SH-SY5Y (cell line): Measurements from ENCODE around the gene CARD14.

Source experiments
- GATA2 ChIP-seq: IDR thresholded peaks from 2 replicates; pipeline ENCODE4 v1.6.1; 2011; ENCODE audit warnings: mild to moderate bottlenecking, low read depth, low read length
- GATA3 ChIP-seq: IDR thresholded peaks from 2 replicates; pipeline ENCODE4 v1.6.1; 2011; ENCODE audit warnings: low read depth, mild to moderate bottlenecking, low read length, moderate library complexity

Gene CARD14

DNA sequence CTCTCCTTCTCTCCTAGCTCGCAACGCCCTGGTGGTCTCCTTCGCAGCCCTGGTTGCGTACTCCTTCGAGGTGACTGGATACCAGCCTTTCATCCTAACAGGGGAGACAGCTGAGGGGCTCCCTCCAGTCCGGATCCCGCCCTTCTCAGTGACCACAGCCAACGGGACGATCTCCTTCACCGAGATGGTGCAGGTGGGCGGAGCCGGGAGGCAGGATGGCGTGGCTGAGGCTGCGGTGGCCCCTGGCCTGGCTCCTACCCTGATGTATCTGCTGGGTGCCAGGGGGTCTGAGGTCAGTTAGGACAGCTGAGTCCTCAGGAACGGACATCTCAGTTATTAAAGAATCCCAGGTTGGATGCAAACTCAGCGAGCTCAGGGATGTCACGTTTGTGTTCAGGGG is 67.1 kb downstream of the CARD14 start:
- no peak for TF ChIP-seq GATA3
- TF ChIP-seq GATA2: no peak

DNA sequence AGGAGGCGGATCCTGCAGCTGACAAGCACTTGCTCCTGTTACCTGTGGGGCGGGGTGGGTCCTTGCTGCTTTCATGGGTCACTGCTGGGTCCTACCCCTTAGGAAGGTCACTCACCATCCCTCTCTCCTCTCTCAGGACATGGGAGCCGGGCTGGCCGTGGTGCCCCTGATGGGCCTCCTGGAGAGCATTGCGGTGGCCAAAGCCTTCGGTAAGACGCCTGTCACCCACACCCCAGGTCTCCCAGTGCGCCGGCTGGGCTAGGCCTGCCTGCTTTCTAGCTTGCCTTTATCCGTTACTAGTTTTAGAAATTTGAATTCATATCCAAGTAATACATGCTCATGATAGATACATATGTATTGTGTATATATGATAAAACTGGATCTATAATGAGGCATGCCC is 67.6 kb downstream of the CARD14 start:
- TF ChIP-seq GATA3 (no peak), GATA2 (no peak)

DNA sequence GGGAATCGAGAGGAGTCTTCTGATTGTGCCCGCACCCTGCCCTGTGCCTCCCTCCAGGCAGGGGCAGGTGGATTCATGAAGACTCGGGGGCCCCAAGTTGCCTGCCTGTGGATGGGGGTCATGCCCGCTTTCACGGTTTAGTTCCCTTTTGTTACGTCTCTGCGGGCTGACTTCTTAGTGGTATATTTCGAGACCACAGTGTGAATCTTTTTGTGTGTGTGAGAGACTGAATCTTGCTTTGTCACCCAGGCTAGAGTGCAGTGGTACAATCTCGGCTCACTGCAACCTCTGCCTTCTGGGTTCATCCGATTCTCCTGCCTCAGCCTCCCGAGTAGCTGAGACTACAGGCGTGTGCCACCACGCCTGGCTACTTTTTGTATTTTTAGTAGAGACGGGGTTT is 72.7 kb downstream of the CARD14 start:
- TF ChIP-seq GATA2 (no peak), GATA3 (no peak)

DNA sequence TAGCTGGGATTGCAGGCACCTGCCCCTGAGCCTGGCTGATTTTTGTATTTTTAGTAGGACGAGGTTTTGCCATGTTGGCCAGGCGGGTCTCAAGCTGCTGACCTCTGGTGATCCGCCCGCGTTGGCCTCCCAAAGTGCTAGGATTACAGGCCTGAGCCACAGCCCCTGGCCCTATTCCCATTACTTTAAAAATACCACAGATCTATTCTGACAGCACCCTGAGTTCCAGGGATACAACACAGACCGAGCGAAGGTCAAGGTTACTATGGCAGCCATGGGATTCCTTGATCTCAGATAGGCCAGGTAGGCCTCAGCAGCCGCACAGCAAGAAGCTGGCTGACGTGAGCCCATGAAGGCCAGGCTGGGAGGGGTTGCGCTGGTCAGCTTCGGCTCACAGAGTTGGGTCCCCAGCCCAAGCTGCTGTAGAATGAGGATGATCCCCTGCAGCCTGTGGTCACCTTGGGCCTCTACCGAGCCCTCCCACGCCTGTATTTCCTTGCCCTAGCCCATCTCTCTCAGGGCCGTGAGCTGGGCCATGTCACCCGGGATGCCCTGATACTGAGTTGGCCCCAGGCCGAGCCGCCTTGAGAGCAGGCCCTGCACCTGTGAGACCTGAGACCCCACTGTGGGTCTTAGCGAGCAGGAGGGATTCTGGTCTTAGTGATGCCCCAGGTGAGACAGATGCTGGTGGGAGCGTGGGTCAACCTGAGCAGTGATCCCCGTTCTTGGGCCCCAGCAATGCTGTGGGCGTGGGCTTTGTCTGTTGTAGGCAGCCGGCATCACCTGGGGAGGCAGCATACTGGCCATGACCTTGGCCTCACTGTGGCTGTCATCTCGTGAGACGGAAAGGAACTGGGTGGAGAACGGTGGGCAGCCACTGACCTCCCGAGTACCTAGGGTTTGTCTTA is 74.0 kb downstream of the CARD14 start:
- TF ChIP-seq GATA2 (no peak), GATA3 (no peak)

DNA sequence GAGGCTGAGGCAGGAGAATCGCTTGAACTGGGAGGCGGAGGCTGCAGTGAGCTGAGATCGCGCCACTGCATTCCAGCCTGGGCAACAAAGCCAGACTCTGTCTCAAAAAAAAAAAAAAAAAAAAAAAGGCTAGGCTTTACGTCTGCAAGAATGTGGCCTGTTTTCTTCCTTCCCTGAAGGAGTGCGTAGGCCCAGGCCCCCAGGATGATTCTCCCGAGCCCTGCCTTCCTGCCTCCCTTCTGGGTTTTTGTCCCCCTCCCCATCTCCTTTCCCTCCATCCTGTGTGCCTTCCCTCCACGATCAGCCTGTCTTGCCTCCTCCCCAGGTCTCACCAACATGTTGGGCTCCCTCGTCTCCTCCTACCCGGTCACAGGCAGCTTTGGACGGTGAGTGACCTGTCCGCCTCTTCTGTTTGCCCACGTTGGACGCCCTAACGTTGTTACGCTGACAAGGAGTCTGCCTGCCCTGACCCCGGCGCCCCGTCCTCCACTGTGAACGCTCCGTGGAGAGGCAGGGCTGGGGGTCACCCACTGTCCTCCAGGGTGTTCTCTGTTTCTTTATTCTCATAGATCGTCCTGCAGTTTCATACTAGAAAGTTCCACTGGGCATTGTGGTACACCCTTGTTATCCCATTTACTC is 75.2 kb downstream of the CARD14 start:
- no peak for TF ChIP-seq GATA3
- TF ChIP-seq GATA2: no peak

DNA sequence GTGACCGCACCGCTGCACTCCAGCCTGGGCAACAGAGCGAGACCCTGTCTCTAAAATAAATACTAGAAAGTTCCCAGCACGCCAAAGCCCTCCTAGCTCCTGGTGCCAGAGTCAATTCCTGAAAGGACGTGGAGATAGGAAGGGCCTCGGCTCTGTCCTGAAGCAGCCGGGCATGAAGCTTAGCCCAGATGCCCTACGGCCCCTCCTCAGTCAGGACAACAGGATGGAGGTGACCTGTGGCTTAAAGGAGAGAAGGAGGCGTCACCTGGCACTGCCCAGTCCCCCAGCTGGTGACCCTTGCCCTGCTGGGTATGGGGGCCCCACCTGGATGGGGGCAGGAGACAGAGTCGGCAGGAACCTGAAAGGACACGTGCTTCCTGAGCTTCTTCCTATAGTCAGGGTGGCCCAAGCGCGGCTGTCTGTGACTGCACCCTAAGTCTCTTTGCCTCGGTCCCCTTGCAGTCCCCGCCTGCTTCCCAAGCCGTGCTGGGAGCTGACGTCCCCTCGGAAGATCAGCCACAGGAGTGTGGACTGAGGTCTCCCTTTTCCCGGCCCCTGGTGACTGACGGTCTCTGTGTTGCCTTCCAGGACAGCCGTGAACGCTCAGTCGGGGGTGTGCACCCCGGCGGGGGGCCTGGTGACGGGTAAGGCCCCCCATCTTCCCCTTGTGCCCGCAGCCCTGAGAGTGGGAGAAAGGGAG is 75.9 kb downstream of the CARD14 start:
- TF ChIP-seq GATA2: no peak
- TF ChIP-seq GATA3: no peak

DNA sequence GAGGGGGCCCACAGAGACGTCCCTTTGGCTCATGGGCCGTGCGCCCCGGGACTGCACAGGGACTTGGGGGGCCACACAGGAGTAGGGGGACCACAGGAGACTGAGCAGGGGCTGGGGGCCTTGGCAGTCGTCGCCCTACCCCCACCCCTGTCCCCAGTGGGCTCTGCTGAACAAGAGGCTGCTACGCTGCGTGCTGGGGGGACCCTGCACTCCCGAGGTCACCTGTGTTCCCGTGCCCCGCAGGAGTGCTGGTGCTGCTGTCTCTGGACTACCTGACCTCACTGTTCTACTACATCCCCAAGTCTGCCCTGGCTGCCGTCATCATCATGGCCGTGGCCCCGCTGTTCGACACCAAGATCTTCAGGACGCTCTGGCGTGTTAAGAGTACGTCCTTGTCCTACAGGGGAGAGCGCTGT is 76.4 kb downstream of the CARD14 start:
- TF ChIP-seq GATA2 (no peak), GATA3 (no peak)

DNA sequence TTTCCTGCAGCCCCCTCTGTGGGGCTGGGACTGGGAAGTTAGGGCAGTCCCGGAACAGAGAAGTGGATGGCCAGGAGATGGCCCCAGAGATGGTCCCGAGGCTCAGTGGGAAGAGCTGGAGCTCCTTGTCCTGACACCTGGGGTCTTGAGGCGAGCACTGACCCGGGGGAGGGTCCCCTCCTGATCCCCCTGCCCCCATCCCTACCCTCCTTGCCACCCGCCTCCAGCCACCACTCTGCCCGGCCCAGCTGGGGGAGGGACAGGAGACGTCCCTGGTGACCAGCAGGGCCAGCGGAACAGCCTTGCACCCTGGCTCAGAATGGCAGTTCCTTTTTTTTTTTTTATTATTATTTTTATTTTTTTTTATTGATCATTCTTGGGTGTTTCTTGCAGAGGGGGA is 76.9 kb downstream of the CARD14 start:
- TF ChIP-seq GATA2 (no peak), GATA3 (no peak)

DNA sequence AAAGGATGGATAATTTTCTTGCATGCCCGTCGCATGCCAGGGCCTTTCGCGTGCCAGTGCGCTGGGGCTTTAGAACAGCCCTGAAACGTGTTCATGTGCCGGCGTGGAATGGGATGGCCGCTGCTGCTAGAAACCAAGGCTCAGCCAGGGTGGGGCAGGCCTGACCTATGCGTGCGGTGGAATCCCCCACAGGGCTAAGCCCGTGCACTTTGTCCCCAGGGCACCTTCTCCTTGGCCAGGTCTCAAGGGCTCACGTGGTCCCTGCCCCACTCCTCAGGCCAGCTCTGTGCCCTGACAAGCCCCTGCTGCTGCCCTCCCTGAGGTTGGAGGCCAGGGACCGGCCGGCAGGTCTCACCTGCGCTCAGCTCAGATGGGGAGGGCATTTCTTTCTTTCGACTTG is 77.7 kb downstream of the CARD14 start:
- TF ChIP-seq GATA2 (no peak), GATA3 (no peak)

DNA sequence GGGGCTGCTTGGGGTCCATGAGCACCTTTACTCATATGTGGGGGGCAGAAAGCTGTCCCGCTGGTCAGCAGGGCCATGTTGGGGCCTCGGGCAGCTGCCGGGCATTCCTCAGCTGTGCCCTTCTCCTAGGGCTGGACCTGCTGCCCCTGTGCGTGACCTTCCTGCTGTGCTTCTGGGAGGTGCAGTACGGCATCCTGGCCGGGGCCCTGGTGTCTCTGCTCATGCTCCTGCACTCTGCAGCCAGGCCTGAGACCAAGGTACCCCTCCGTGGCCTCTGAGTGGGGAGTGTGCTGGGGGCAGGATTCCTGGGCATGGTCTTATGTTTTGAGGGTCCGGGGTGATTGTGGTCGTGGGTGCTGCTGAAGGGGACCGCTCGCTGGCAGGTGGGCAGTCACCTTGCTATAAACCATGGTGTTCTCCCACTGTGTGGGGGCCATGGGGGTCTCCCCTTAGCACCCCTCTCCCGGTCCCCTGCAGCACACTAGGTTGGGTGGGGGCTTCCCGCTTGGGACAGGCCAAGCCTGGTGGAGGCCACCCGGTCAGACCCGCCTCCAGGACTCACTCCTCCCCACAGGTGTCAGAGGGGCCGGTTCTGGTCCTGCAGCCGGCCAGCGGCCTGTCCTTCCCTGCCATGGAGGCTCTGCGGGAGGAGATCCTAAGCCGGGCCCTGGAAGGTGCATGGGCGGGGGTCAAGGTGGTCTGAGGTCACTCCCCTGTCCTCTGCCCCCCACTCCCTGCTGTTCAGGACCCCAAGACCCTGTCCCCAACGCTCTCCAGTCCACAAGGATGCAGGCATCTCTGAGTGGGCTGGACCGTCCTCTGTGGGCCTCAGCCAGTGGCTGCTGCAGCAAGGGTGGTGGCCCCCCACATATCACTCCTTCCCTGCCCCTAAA is 78.4 kb downstream of the CARD14 start:
- TF ChIP-seq GATA2: no peak
- no peak for TF ChIP-seq GATA3

DNA sequence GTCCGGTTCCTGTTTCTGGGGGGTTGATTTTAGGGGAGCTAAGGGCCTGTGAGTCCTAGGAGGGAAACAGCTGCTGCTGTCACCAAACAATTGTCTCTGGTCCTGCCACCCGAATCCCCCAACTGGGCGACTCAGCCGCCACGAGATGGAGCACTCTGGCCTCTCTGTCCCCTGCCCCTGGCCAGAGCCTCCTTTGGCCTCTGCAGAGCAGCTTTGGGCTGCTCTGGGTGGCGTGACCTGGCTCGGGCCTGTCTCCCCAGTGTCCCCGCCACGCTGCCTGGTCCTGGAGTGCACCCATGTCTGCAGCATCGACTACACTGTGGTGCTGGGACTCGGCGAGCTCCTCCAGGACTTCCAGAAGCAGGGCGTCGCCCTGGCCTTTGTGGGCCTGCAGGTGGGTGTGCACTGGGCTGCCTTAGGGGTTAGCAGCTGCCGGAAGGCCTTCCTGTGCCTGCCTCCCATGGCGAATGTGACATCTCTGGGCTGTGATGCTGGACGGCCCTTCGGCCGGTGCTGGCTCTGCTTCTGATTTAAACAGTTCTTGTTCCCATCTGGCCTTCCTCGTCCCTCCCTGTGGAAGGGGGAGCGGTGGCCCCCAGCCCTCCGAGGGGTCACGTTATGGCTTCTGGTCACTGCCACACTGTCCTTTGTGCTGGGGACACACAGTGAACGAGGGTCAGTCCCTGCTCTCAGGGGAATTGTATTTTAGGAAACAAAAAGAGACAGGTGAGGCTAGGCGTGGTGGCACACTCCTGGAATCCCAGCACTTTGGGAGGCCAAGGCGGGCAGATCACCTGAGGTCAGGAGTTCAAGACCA is 79.3 kb downstream of the CARD14 start:
- no peak for TF ChIP-seq GATA3
- TF ChIP-seq GATA2: no peak

DNA sequence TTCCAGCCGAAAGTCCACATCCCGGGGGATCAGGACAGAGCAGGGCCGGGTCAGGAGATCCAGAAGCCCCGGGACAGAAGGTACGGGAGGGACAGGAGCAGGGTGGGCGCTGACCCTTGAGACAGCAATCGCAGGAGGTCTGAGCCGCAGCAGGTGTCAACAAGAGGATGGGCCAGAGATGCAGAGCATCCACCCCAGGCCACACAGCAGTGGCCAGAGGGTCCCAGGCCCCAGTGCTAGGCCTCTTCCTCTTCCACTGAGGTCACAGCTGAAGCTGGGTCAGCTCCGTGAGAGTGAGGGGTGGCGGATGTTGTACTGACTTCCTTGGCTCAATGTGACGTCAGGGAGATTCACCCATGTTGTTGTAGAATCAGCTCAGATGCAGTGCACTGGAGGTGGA is 82.1 kb downstream of the CARD14 start:
- TF ChIP-seq GATA2: no peak
- TF ChIP-seq GATA3: no peak

DNA sequence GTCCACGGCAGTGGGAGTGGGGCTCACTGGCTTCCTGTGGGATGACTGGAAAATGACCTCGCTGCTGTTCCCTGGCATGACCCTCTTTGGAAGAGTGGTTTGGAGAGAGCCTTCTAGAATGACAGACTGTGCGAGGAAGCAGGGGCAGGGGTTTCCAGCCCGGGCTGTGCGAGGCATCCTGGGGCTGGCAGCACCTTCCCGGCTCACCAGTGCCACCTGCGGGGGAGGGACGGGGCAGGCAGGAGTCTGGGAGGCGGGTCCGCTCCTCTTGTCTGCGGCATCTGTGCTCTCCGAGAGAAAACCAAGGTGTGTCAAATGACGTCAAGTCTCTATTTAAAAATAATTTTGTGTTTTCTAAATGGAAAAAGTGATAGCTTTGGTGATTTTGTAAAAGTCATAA is 83.0 kb downstream of the CARD14 start:
- TF ChIP-seq GATA2: no peak
- no peak for TF ChIP-seq GATA3
